ENCODE measurements around the gene NSUN4.
"Not testable (repeated sequence)": the region's sequence is repeated elsewhere in the genome, so short reads cannot be mapped to it uniquely, and the experiment has no call there.

The NSUN4 gene

GRCh38 chr1:46367701-46368100, 27.1 kb downstream of the NSUN4 start:
- not testable (repeated sequence) for DNase-seq (ENCODE audit: low spot score)

- no peak for DNase-seq (ENCODE audit: low spot score)
These were observed 28.2 kb downstream of the NSUN4 start for GRCh38 chr1:46368791-46369190.

- no peak for DNase-seq (ENCODE audit: low spot score)
These were observed 29.1 kb downstream of the NSUN4 start for GRCh38 chr1:46369542-46370213.

GRCh38 chr1:46370214-46370633, 29.6 kb downstream of the NSUN4 start:
- DNase-seq (ENCODE audit: low spot score): no peak

GRCh38 chr1:46372431-46372830, 31.8 kb downstream of the NSUN4 start:
- DNase-seq (ENCODE audit: low spot score): no peak

- DNase-seq (ENCODE audit: low spot score): no peak
These were observed 39.4 kb downstream of the NSUN4 start for GRCh38 chr1:46379996-46380395.

- no peak for DNase-seq (ENCODE audit: low spot score)
These were observed 39.9 kb downstream of the NSUN4 start for GRCh38 chr1:46380508-46380907.

GRCh38 chr1:46393510-46393909, 52.9 kb downstream of the NSUN4 start:
- no peak for DNase-seq (ENCODE audit: low spot score)

GRCh38 chr1:46394108-46394871, 53.7 kb downstream of the NSUN4 start, which contains the start of gene FAAH:
FAAH (plus strand) TSS chr1:46394317; CDS start chr1:46394349, 32 bp downstream.
- DNase-seq (ENCODE audit: low spot score): no peak

GRCh38 chr1:46394872-46395465, 54.4 kb downstream of the NSUN4 start:
- no peak for DNase-seq (ENCODE audit: low spot score)

GRCh38 chr1:46396441-46397398, 56.1 kb downstream of the NSUN4 start:
- no peak for DNase-seq (ENCODE audit: low spot score)

- no peak for DNase-seq (ENCODE audit: low spot score)
These were observed 58.7 kb downstream of the NSUN4 start for GRCh38 chr1:46399307-46399706.

- no peak for DNase-seq (ENCODE audit: low spot score)
These were observed 59.8 kb downstream of the NSUN4 start for GRCh38 chr1:46400421-46400820.

GRCh38 chr1:46401154-46401913, 60.7 kb downstream of the NSUN4 start:
- DNase-seq (ENCODE audit: low spot score): no peak

- no peak for DNase-seq (ENCODE audit: low spot score)
These were observed 61.5 kb downstream of the NSUN4 start for GRCh38 chr1:46401964-46402626.

GRCh38 chr1:46403916-46404315, 63.3 kb downstream of the NSUN4 start:
- DNase-seq (ENCODE audit: low spot score): no peak

GRCh38 chr1:46404482-46405196, 64.0 kb downstream of the NSUN4 start:
- DNase-seq (ENCODE audit: low spot score): no peak

GRCh38 chr1:46405197-46405555, 64.6 kb downstream of the NSUN4 start:
- no peak for DNase-seq (ENCODE audit: low spot score)

GRCh38 chr1:46405724-46406123, 65.1 kb downstream of the NSUN4 start:
- no peak for DNase-seq (ENCODE audit: low spot score)
